ENCODE results near the gene MXRA8.

MXRA8 gene

GRCh38 chr1:1347026-1347595, 11.2 kb downstream of the MXRA8 start:
- peak overlapping the region in 1 of 2 donors; percentile 74 for H3K4me3 ChIP-seq (replicated peaks in 1 of 2; ENCODE audit: low read depth in 2 of 2, low read length in 2 of 2)
- TF ChIP-seq, protein P1, sequence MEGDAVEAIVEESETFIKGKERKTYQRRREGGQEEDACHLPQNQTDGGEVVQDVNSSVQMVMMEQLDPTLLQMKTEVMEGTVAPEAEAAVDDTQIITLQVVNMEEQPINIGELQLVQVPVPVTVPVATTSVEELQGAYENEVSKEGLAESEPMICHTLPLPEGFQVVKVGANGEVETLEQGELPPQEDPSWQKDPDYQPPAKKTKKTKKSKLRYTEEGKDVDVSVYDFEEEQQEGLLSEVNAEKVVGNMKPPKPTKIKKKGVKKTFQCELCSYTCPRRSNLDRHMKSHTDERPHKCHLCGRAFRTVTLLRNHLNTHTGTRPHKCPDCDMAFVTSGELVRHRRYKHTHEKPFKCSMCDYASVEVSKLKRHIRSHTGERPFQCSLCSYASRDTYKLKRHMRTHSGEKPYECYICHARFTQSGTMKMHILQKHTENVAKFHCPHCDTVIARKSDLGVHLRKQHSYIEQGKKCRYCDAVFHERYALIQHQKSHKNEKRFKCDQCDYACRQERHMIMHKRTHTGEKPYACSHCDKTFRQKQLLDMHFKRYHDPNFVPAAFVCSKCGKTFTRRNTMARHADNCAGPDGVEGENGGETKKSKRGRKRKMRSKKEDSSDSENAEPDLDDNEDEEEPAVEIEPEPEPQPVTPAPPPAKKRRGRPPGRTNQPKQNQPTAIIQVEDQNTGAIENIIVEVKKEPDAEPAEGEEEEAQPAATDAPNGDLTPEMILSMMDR (IDR thresholded peaks at IDR 0.05; ENCODE audit: low read depth, low read length): no peak
- no peak for DNase-seq (ENCODE audit: low read depth in 2 of 2)

DNA sequence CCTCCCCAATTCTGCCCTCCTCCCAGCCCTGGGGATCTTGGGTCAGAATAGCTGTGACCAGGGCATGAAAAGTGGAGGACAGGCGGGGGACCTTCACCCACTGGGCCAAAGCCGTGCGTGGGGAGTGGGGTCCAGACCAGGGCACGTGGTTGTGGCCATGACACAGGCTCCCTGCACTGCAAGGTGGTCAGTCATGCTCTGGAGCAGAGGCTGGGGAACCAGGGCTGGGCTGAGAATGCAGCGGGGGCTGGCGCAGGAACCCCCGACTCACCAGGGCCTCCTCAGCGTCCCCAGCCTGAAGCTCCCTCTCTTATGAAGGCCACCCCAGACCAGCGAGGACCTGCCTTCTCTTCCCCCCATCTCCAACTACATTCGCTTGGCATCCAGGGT, 11.9 kb downstream of the MXRA8 start:
- DNase-seq (ENCODE audit: low read depth in 2 of 2): no peak
- TF ChIP-seq, protein P1 (IDR thresholded peaks at IDR 0.05; ENCODE audit: low read depth, low read length): no peak
- H3K4me3 ChIP-seq (replicated peaks in 1 of 2; ENCODE audit: low read depth in 2 of 2, low read length in 2 of 2): no peak overlapping the region

DNA sequence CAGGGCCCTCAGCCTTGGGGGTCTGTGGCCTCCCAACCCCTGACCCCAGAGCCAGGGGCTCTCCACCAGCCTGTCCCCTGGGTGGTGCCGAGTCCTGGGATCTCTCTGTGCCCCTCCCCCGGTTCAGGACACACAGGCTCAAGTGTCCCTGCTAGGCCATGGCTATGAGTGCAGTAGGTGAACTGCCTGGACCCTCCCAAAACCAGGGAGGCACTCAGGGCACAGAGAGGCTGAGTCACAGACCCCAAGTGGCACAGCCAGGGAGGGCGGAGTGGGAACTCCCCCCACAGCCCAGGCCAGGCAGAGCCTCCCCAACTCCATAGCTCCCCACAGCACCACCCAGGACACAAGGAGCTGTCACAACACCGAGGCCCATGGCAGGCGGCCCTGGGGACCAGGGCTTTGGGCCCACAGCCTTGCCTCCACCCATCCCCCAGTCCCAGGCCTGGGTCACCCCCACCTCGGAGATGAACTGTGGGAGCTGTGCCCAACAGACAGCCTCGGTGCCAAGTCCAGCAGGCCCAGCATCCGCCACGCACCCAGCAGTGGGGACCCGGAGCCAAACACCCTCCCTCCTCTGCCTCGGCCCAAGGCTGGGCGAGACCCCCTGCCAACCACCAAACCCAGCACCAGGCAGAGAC, 12.4 kb downstream of the MXRA8 start:
- TF ChIP-seq, protein P1 (IDR thresholded peaks at IDR 0.05; ENCODE audit: low read depth, low read length): no peak
- no peak for DNase-seq (ENCODE audit: low read depth in 2 of 2)
- H3K4me3 ChIP-seq (replicated peaks in 1 of 2; ENCODE audit: low read depth in 2 of 2, low read length in 2 of 2): peak overlapping the region in 1 of 2 donors; percentile 4

DNA sequence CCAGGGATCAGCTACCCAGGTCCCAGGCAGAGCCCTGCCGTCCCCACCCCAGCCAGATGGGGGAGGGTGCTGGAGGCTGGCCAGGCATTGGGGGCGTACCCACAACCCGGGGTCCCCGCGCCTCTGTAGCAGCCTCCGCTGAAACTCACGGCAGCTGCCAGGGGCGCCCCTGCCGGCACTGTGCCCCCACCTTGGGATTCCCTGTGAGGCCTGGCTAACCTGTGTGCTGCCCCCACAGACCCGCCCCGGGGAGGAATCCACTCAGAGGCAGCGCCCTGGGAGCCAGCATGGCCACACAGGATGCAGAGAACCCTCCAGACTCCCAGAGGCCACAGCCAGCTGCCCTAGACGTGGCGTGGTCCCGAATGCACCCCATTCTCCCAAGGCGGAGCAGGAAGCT, 13.0 kb downstream of the MXRA8 start:
- DNase-seq (ENCODE audit: low read depth in 2 of 2): no peak
- peak overlapping the region in 1 of 2 donors; percentile 4 for H3K4me3 ChIP-seq (replicated peaks in 1 of 2; ENCODE audit: low read depth in 2 of 2, low read length in 2 of 2)
- TF ChIP-seq, protein P1 (IDR thresholded peaks at IDR 0.05; ENCODE audit: low read depth, low read length): no peak

DNA sequence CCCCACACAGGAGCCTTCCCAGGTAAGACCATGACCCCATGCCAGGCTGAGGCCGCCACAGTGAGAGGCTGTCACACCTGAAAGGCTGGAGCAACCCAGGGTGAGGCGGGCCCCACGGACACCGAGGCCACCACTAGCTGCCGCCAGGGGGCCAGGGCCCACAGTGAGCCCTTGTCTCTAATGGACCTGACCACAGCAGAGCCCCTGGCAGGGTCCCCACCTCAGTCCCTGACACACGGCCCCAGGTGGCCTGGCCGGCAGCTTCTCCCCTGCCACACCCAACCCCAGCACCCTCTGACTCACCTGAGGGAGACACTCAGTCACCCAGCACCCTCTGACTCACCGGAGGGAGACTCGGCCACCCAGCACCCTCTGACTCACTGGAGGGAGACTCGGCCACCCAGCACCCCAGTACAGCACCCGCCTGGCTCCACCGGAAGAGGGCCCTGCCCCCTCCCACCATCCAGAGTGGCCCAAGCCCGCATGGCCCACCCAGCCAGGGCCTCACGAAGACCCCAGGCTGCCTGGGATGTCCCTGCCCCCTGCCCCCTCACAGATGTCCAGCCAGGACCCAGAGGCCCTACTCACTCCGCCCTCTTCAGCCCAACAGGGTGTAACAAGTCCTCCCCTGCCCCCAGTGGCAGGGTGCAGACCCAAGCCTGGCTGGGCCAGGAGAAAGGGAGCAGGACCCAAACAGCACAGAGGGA, 13.5 kb downstream of the MXRA8 start:
- peak overlapping the region in 1 of 2 donors; percentile 4 for H3K4me3 ChIP-seq (replicated peaks in 1 of 2; ENCODE audit: low read depth in 2 of 2, low read length in 2 of 2)
- DNase-seq (ENCODE audit: low read depth in 2 of 2): peak in 1 of 2 donors; percentile 87
- TF ChIP-seq, protein P1 (IDR thresholded peaks at IDR 0.05; ENCODE audit: low read depth, low read length): peak; percentile 49

DNA sequence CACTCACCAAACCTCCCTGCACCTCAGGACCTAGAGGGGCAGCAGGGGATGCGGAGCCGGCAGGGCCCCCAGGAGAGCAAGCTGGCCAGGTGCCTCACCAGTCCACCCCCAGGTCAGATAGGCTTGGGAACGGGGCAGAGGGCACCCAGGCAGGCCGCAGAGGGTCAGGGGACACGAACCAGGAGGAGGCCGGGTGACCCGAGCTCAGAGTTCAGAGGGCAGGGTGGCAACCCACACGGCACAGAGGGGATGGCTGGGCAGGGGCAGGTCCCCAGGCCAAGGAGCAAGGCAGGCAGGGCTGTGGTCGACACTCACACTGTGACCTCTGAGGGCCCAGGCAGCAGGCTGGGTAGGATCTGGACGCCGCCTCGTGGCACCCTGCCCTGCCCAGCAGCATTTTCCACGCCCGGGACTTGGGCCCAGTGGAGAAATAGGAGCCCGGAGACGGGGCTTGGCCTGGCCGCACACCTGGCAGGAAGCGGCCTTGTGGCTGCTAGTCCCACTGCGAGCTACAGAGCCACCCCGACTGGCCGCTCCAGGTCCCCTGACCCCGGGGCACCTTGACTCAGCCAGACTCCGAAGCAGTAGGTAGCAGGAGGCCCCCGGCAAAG, 14.4 kb downstream of the MXRA8 start:
- no peak for DNase-seq (ENCODE audit: low read depth in 2 of 2)
- no peak overlapping the region for H3K4me3 ChIP-seq (replicated peaks in 1 of 2; ENCODE audit: low read depth in 2 of 2, low read length in 2 of 2)
- TF ChIP-seq, protein P1 (IDR thresholded peaks at IDR 0.05; ENCODE audit: low read depth, low read length): no peak

Measured in cardiac fibroblast (primary cell).